HG03103 (cell line): Measurements from ENCODE around the gene SLIT2.
A peak's percentile ranks its signal among the peaks of the same experiment; 100 is the strongest.

Experiments used
- ATAC-seq: cut with Tn5 transposase; IDR thresholded peaks from one replicate; pipeline ENCODE4 v1.9.1; 2021; ENCODE audit warnings: low read depth; ENCODE audit not compliant: unreplicated experiment

SLIT2 gene, protein sequence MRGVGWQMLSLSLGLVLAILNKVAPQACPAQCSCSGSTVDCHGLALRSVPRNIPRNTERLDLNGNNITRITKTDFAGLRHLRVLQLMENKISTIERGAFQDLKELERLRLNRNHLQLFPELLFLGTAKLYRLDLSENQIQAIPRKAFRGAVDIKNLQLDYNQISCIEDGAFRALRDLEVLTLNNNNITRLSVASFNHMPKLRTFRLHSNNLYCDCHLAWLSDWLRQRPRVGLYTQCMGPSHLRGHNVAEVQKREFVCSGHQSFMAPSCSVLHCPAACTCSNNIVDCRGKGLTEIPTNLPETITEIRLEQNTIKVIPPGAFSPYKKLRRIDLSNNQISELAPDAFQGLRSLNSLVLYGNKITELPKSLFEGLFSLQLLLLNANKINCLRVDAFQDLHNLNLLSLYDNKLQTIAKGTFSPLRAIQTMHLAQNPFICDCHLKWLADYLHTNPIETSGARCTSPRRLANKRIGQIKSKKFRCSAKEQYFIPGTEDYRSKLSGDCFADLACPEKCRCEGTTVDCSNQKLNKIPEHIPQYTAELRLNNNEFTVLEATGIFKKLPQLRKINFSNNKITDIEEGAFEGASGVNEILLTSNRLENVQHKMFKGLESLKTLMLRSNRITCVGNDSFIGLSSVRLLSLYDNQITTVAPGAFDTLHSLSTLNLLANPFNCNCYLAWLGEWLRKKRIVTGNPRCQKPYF (N-terminal part only)

DNA sequence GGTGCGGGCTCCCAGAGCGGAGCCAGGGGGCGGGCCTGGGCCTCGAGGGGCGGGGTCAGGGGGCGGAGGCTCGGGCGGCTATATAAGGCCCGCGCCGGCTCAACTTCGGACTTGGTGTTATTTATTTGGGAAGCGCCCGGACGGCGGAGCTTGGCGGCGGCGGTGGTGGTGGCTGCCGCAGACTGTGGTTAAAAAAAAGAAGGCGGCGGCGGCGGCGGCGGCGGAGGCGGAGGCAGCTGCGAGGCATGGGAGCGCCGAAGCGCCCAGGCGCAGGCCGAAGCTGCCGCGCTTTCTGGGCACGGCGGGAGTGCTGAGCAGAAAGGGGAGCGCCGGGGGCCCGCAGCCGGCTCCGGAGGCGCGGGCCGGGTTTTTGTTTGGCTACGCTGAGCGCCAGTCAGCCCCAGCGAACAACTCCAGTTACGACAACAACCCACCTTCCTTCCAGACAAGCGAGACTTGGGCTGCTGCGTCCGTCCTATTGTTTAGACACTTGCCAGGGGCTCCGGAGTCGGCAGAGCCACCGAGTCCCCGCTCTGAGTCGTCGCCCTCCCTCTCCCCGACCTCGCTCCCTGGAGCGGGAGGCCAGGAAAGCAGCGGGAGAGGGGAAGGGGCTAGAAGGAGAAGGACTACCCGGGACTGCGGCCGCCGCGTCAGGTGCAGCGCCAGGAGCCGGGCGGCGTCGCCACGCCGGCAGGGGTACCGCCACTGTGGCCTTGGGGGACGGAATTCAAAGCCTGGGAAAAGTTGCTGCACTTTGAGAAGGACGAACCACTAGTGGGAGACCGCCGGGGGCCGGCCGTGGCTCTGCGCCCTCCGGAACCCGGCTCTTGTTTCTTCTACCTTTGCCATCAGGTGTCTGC lies at the start of gene SLIT2:
TSS of gene SLIT2 (plus strand) at position 110 of the 860 bp plus-strand sequence. CDS start 1,911 bp downstream, outside the sequence.
- ATAC-seq = peak; percentile 73

DNA sequence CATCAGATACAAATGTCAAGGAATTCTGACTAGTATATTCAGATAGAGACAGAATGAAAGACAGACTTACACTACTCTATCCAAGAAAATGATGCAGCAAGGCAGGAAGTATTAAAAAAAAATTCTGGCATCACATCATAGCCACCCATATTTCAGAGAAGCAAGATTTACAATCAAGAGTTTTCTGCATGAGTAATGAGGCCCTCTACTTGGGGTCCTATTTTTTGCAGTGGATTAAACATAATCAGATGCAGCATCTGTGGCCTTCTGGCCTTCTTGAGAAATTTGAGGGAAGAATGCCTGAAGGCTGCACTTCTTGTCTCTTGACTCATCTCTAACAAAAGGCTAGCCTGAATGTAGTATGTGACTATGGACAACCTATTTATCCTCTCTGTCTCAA lies 48.2 kb upstream of the SLIT2 start:
- ATAC-seq = no peak

DNA sequence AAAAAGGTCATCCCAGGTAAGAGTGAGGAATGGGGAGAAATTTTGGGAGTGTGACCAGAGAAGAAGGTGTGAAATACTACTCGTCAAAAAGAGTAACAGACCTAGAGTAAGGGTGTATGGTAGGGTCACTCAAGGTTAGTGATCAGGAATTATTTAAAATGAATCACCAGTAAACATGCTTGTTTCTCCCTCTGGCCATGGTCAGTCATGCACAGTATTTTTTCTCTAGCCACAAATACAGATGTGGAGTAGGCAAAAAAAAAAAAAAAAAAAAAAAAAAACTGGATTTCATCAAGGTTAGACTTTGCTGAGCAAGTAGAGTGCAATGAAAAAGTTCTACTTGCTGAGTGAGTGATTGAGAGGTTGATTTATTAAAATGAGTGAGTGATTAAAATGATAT lies 34.2 kb upstream of the SLIT2 start:
- no peak for ATAC-seq

DNA sequence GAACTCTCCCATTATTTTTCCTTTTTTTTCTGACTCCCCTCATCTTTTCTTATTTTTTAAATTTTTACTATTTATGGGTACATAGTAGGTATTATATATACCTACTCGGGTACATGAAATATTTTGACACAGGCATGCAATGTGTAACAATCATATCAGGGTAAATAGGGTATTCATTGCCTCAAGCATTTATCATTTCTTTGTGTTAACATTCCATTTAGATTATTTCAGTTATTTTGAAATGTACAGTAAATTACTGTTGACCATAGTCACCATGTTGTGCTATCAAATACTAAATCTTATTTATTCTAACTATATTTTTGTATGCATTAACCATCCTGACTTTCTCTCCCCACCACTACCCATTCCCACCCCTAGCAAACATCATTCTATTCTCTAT lies 33.8 kb upstream of the SLIT2 start:
- ATAC-seq = no peak

DNA sequence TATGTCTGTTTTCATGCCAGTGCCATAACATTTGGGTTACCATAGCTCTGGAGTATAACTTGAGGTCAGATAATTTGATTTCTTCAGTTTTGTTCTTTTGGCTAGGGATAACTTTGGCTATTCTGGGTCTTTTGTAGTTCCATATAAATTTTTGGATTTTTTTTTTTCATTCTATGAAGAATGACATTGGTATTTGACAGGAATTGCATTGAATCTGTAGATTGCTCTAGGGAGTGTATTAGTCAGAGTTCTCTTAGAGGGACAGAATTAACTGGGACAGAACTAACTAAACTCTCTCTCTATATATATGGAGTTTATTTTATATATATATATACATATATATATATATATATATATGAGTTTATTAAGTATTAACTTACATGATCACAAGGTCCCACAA lies 32.2 kb upstream of the SLIT2 start:
- ATAC-seq = no peak

DNA sequence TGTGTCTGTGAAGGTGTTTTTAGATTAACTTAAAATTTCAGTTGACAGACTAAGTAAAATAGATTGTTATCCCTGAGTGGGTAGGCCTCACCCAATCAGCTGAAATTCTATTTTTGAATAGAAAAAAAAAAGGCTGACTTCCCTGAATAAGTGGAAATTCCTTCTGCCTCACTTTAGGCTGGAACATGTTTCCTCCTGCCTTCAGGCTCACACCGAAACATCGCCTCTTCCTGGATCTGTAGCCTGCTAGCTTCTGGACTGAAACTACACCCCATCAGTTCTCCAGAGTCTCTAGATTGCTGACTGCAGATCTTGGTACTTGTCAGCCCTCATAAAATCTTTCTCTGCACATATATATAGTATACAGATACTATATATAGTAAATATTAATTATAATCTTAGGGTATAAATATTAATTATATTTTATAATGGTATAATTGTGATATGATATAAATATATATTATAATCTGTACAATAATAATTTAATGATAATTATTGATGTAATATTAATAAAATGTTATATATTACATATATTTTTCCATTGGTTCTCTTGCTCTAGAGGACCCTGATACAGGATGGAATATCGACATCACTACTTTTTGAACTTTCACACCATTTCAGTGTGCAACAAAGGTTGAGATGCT lies 13.7 kb upstream of the SLIT2 start:
- ATAC-seq = no peak

DNA sequence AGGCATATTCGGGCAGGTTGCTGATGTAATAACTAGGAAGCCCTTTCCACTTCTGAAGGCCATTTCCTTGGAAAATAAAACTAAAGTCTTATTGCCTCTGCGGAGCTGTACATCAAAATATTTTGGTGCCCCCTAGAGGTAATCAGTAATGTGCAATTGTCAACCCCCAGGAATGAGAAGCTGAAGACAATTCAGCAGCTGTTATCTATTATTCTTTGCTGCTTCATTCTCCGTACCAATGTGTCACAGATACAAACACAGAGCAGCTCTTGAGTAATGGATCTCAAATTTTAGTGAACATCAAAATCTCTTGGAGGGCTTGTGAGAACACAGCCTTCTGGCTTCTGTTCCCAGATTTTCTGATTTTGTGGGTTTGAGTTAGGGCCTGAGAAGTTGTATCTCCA lies 3.5 kb upstream of the SLIT2 start:
- ATAC-seq = no peak

DNA sequence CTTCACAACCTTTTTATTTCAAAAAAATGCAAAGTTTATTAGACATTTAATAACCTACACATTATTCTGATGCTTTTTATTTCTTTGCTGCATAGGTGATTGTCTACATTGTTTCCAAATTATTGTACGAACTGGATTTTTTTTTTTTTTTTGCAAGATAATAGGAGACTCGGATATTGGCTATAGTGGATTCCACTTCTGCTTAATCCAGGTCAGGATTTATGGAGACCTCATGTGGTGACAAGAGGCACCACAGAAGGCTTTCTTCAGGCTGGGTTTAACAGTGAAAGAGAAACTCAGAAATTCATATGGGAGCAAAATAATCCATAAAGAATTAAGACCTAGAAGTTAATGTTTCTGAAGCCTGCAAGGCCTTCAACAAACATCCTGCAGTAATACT lies 2.4 kb upstream of the SLIT2 start:
- no peak for ATAC-seq

DNA sequence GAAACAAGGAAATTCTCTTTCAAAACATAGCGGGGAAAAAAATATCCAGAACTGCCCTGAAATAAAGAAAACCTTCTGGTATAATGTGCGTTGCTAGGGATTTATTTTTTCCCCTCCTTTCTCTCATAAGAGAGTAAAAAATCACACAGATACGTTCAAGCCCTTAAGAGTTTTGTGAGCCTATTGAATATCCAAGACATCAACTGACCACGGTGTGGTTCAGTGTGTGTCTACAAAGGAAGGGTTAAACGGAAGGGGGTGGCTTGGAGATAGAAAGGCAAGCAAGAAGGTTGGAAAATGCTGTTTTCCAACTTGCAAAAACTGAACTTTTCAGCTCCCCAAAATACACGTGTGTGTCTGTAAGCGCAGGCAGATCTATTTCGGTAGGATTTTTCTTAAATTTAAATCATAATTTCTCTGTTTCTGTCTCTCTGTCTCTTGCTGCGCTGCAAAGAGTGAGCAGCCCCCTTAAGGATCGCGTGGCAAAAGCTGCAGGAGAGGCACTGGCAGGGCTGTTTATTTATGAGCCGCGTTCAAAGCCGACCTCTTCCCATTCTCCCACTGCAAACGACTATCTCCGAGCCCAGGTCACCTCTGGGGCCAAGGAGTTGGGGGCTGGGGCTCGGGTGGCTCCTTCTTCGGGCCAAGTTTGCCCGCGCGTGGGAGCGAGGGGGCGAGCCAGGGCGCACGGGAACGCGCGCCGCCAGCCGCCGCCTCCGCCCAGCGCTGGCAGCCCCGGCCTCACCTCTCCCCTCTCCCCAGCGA lies 492 bp upstream of the SLIT2 start:
- peak; percentile 9 for ATAC-seq

DNA sequence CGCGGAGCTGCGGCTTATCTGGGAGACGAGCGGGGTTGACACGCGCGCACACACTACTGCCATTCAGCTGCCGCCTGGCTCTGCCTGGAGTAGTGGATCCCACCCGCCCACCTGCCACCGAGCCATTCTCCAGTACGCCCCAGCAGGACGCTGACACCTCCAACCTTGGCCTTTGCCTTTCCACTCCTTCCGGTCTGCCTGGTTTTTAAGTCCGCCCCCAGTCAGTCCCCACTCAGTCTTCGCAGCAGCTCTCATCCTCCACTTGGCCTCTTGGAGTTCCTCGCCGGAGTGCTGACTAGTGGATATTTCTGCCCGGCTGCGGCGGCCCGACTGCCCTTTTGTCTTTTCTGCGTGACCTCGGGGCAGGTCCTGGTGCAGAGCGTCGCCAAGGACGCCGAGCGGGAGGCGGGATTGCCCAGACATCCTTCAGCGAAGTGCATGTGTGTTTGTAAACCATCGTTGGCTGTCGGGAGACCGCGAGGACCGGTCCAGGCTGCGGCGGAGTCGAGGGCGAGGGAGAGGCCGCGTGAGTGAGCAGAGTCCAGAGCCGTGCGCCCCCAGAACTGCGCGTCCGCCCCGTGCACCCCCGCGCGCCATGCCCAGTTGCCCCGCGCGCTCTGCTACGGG lies 1.1 kb downstream of the SLIT2 start:
- no peak for ATAC-seq

DNA sequence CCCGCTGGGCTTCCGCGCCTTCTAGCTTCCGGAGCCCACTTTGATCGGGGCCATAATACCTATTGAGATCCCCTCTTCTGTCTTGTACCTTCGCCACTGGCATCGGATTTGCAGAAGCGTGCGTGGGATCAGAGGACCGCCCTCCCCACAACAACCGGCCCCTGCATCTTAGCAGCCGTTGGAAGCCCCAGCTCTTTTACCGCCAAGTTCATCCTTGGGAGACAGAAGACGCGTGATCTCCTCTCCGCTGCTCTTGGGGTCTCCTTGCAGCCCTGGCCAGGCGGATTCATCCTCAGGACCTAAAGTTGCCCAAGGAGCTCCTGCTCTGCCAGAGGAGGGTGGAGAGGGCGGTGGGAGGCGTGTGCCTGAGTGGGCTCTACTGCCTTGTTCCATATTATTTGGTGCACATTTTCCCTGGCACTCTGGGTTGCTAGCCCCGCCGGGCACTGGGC lies 1.6 kb downstream of the SLIT2 start:
- no peak for ATAC-seq

DNA sequence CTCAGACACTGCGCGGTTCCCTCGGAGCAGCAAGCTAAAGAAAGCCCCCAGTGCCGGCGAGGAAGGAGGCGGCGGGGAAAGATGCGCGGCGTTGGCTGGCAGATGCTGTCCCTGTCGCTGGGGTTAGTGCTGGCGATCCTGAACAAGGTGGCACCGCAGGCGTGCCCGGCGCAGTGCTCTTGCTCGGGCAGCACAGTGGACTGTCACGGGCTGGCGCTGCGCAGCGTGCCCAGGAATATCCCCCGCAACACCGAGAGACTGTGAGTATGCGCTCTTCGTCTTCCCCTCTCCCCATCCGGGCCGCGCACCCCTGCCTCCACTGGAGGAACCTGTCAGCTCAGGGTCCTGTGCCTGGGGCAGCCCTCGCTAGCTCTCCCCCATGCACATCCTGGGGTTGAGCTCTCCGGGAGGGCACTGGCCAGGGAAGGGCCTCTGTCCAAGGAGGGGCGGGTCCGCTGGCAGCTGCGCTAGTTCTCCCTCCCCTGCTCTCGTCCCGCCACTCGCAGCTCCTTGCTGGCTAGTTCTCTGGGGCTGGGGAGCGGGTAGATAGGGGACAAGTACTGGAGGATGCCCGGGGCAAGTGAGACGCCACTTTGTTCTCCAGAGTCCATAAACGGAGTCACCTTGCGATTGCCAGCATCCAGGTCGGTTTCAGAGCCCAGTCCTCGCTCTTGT lies 2.2 kb downstream of the SLIT2 start:
- no peak for ATAC-seq

DNA sequence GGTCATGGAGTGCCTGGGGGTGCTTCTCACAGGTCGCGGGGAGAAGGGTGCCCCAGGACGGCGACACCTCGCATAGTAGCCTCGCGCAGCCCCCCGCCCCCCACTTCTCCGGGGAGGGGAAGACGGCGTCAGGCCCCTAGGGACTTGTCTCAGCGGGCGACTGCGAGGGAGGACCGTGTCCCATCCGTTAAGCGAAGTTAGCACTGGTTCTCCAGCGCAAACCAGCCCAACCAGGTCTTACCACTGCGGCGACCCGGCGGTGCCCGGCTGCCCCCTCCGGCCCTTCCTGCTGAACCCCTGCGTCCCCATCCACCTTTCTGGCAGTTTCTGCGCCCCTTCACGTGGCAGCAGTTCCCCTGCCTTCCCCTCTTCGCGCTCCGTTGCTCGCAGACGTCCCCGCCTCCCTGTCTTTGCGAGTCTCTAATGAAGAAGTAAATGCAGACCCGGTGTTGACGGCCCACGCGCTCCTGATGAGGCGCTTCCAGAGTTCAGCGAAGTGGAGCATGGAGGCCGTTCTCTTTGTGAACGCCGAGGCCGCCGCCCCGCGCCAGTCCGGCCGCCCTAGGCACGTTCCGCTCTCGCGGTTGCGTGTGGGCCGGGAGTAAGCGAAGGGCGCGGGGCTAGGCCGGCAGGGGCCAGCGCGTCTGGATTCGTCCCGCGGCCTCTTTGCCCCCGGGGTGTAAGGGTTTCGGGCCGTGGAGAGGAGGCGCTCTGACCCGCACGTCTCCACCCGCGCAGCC lies 3.0 kb downstream of the SLIT2 start:
- no peak for ATAC-seq

DNA sequence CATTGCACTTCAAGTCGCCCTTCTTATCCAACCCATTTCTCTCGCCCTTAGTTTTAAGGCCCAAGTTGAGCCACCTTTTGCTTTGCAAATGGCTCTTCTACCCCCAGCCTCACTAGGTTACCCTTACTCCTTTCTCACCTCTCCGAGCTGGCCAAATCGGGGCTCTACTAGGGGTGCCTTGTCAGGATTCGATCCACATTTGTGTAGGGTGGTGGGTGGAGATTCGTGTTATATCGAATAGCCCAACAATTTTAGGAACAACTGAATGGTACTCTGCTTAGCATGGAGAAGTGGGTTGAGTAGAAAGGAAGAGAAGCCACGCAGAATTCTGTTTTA lies 3.5 kb downstream of the SLIT2 start:
- no peak for ATAC-seq

DNA sequence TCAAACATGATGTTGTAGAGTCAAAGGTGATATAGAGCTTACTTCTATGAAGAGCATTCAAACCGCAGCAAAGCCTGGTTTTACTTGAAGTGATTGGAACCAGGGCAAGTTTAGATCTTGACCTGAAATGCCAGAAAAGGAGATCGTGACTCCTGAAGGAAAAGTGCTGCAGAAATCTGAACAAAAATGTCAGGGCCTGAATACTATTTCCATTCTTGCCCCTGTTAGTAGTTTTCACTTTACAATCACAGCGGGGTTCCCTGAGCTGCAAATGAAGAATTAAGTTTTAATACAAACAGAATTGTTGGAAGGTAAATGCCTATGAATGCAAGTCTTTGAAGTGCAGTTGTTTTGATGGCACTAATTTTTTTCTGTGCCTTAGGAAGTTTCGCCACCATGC lies 4.1 kb downstream of the SLIT2 start:
- ATAC-seq = no peak

DNA sequence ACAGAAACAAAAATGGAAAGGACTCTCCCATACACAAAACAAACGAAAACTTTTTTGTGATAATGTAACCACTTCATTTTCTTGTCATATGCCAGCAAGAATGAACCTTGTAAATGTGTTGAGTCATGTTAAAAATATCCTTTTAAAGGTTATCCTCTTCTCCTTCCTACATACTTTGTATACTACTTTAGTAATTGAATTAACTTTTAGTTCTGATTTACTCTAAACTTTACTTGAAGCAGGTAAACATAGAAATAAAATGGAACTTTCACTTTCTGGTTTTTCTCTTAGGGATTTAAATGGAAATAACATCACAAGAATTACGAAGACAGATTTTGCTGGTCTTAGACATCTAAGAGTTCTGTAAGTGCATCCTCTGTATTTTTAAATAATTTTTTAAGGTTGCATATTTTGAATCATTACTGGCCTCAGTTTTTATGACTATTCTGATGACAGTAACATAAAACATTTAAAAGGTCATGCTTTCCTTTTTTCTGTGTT lies 4.7 kb downstream of the SLIT2 start:
- ATAC-seq = no peak

DNA sequence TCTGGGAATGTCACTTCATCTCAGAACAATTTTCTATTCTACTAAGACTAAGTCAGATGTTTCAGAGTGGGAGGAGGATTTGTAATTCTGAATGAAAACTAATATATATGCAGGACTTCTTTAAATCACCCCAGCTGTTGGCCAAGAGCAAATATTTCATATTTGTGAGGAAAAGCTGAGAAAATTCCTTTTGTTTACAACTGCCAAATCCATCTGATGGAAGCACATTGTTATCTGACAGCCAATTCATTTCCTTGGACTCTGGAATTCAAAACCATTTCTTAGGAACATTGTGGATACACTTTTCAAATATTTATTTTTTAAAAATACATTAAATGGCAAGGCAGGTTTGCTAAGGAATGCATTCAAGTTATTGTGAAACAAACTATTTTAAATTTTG lies 8.0 kb downstream of the SLIT2 start:
- ATAC-seq = no peak

DNA sequence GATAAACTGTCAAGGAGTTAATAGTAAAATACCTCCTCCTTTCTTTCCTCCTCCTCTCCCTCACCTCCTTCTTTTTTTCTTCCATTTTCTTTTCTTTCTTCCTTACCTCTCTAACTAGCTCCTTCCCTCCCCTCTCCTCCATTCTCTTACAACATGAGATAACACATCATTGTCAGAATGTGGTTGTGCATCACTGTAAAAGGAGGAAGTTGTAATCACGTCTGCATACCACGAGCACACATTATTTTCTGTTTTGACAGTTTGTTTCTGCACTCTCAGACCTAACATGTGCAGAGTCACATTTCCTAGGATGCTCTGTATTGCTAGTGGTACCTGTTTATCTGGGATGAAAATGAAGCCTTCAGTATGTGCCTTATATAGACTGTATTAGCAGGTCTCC lies 9.1 kb downstream of the SLIT2 start:
- no peak for ATAC-seq
